HepG2 (cell line): Measurements from ENCODE around the gene IKZF4. TPM values are rescaled to one million over a fixed set of nuclear protein-coding genes. Genes with fewer than 3 reads are reported as not detected.

Source experiments
- AGO1 ChIP-seq: fragments of 200-400 bp; formaldehyde crosslinking; IDR thresholded peaks from 2 replicates; pipeline ENCODE4 v1.6.1; 2017; ENCODE audit warnings: mild to moderate bottlenecking, low read depth, low read length, moderate library complexity; ENCODE audit not compliant: poor library complexity, severe bottlenecking
- GATAD1 ChIP-seq: IDR thresholded peaks from 2 replicates; pipeline ENCODE4 v1.6.1; 2016; ENCODE audit warnings: missing genetic modification reagents, missing compliant biosample characterization
- HMGA1 ChIP-seq: sonication (generic); formaldehyde crosslinking; conservative IDR thresholded peaks from 2 replicates; pipeline ENCODE4 v1.4.0; 2020; ENCODE audit warnings: missing genetic modification reagents
- MIER2 ChIP-seq: IDR thresholded peaks from 2 replicates; pipeline ENCODE4 v1.6.1; 2016; ENCODE audit warnings: missing biosample characterization, missing genetic modification reagents
- MTA1 ChIP-seq: sonication (generic); formaldehyde crosslinking; IDR thresholded peaks from 2 replicates; pipeline ENCODE4 v1.4.0; 2020; ENCODE audit warnings: missing genetic modification reagents, mild to moderate bottlenecking, borderline replicate concordance
- NR2F6 ChIP-seq, 2 experiments: IDR thresholded peaks; 2 replicates each; pipeline ENCODE4 v1.6.1; 2016; ENCODE audit warnings: antibody characterized with exemption in 1 of 2, mild to moderate bottlenecking in 1 of 2
- PCBP1 ChIP-seq: fragments of 200-400 bp; formaldehyde crosslinking; IDR thresholded peaks from 2 replicates; pipeline ENCODE4 v1.6.1; 2017; ENCODE audit warnings: mild to moderate bottlenecking, low read depth, low read length, borderline replicate concordance
- PHF5A ChIP-seq: IDR thresholded peaks from one replicate; pipeline ENCODE4 v1.6.1; 2018; ENCODE audit warnings: low read depth, missing genetic modification reagents; ENCODE audit not compliant: unreplicated experiment
- RXRB ChIP-seq: IDR thresholded peaks from 2 replicates; pipeline ENCODE4 v1.6.1; 2016; ENCODE audit warnings: borderline replicate concordance, missing genetic modification reagents, missing compliant biosample characterization
- SOX13 ChIP-seq, 3 experiments: fragments of 450-650 bp in 1 of 3; sonication (generic) in 1 of 3; formaldehyde crosslinking in 1 of 3; IDR thresholded peaks in 2 of 3; conservative IDR thresholded peaks in 1 of 3; 2 replicates each; pipeline versions ENCODE4 v1.5.0 to v1.6.1; 2016 to 2020; ENCODE audit warnings: antibody characterized with exemption in 1 of 3, mild to moderate bottlenecking in 1 of 3, missing compliant biosample characterization in 1 of 3, missing genetic modification reagents in 1 of 3, moderate library complexity in 1 of 3
- SP140L ChIP-seq: sonication (generic); formaldehyde crosslinking; IDR thresholded peaks from 2 replicates; pipeline ENCODE4 v1.4.0; 2020; ENCODE audit warnings: missing genetic modification reagents, borderline replicate concordance
- SPEN ChIP-seq: sonication (generic); formaldehyde crosslinking; IDR thresholded peaks from 2 replicates; pipeline ENCODE4 v1.5.1; 2020; ENCODE audit warnings: low read depth, mild to moderate bottlenecking, missing genetic modification reagents
- TAF1 ChIP-seq: sonication (generic); formaldehyde crosslinking; IDR thresholded peaks from 2 replicates; pipeline ENCODE4 v1.4.0; 2020; ENCODE audit warnings: missing genetic modification reagents
- TARDBP ChIP-seq: sonication (generic); formaldehyde crosslinking; IDR thresholded peaks from 2 replicates; pipeline ENCODE4 v1.8.0; 2022; ENCODE audit warnings: mild to moderate bottlenecking, missing genetic modification reagents
- TBX2 ChIP-seq: sonication (generic); formaldehyde crosslinking; IDR thresholded peaks from 2 replicates; pipeline ENCODE4 v1.5.0; 2020; ENCODE audit warnings: missing genetic modification reagents, mild to moderate bottlenecking, borderline replicate concordance
- TFE3 ChIP-seq: IDR thresholded peaks from 2 replicates; pipeline ENCODE4 v1.6.1; 2016
- TOPORS ChIP-seq: sonication (generic); formaldehyde crosslinking; IDR thresholded peaks from 2 replicates; pipeline ENCODE4 v1.8.0; 2023; ENCODE audit warnings: mild to moderate bottlenecking, missing genetic modification reagents
- ZBTB1 ChIP-seq: sonication (generic); formaldehyde crosslinking; IDR thresholded peaks from 2 replicates; pipeline ENCODE4 v1.4.0; 2020; ENCODE audit warnings: missing genetic modification reagents, borderline replicate concordance
- ZBTB38 ChIP-seq: sonication (generic); formaldehyde crosslinking; IDR thresholded peaks from 2 replicates; pipeline ENCODE4 v1.5.1; 2020; ENCODE audit warnings: mild to moderate bottlenecking, missing genetic modification reagents
- ZBTB7A ChIP-seq: sonication (generic); formaldehyde crosslinking; IDR thresholded peaks from 2 replicates; pipeline ENCODE4 v1.8.0; 2022; ENCODE audit warnings: mild to moderate bottlenecking, missing genetic modification reagents
- ZNF121 ChIP-seq: sonication (generic); formaldehyde crosslinking; IDR thresholded peaks from 2 replicates; pipeline ENCODE4 v1.5.0; 2020; ENCODE audit warnings: mild to moderate bottlenecking, missing genetic modification reagents
- ZNF260 ChIP-seq: sonication (generic); formaldehyde crosslinking; IDR thresholded peaks from 2 replicates; pipeline ENCODE4 v1.4.0; 2020; ENCODE audit warnings: missing genetic modification reagents, low read depth, mild to moderate bottlenecking, borderline replicate concordance
- ZNF33A ChIP-seq: sonication (generic); formaldehyde crosslinking; IDR thresholded peaks from 2 replicates; pipeline ENCODE4 v1.5.1; 2020; ENCODE audit warnings: missing genetic modification reagents, mild to moderate bottlenecking, moderate library complexity, borderline replicate concordance
- ZNF546 ChIP-seq: sonication (generic); formaldehyde crosslinking; conservative IDR thresholded peaks from 2 replicates; pipeline ENCODE4 v1.8.1; 2023; ENCODE audit warnings: mild to moderate bottlenecking, missing genetic modification reagents
- polyA plus RNA-seq, 8 experiments: library from polyadenylated mRNA; depleted of rRNA in 3 of 8; stranded (reverse) in 7 of 8; unstranded in 1 of 8; fragments of >200 nt; fragmentation: Illumina TruSeq in 4 of 8; extraction: Trizol in 4 of 8; gene quantifications; 2 replicates each; pipeline versions ENCODE4 v1.2.1 to v1.2.3, GENCODE V29; 2011 to 2016; ENCODE audit warnings: low read depth in 4 of 8, missing spikeins in 1 of 8, mixed read lengths in 1 of 8; ENCODE audit not compliant: insufficient read depth in 1 of 8
- total RNA-seq, 5 experiments: library from RNA; depleted of rRNA; stranded (reverse); fragments of >200 nt; fragmentation: Illumina TruSeq; extraction: Trizol; gene quantifications; 2 replicates each; pipeline ENCODE4 v1.2.3, GENCODE V29; 2016; ENCODE audit warnings: low read depth in 1 of 5
- TF ChIP-seq, protein P1 (sequence below): sonication (generic); formaldehyde crosslinking; IDR thresholded peaks from 2 replicates; pipeline ENCODE4 v1.4.0; 2020; ENCODE audit warnings: mild to moderate bottlenecking, low read depth, missing genetic modification reagents
- TF ChIP-seq, protein P2 (sequence below): fragments of 450-650 bp; IDR thresholded peaks from 2 replicates; pipeline ENCODE4 v1.6.1; 2017; ENCODE audit warnings: mild to moderate bottlenecking

The IKZF4 gene
- total and polyA plus RNA-seq, 2 of the 13 experiments (the other 11 are each of a cell fraction or from before 2014, with no cell fraction given) = 0.58 to 2.2 TPM

- TF ChIP-seq TOPORS (CRISPR knock-in tag) (no peak), ZNF260 (CRISPR knock-in tag) (no peak), RXRB (CRISPR knock-in tag) (peak; percentile 92), ZNF546 (peak; percentile 74), HMGA1 (no peak), NR2F6 (IDR thresholded peaks at IDR 0.05) (peak; percentile 67; the same call in 1 of the 2 replicates), NR2F6 (CRISPR knock-in tag; IDR thresholded peaks at IDR 0.05) (peak; percentile 82), MIER2 (peak; percentile 69; the same call in 1 of the 2 replicates), MTA1 (CRISPR knock-in tag) (no peak), SPEN (peak; percentile 68; the same call in 1 of the 2 replicates), GATAD1 (no peak), PCBP1 (no peak), PHF5A (CRISPR knock-in tag) (no peak), TFE3 (CRISPR knock-in tag) (peak; percentile 54; the same call in 1 of the 2 replicates), ZNF121 (0 out of 2 replicates have a peak, but pooled peaks have one; percentile 32), ZBTB1 (CRISPR knock-in tag) (no peak), ZNF33A (CRISPR knock-in tag) (no peak), TBX2 (CRISPR knock-in tag) (peak; percentile 70), ZBTB38 (CRISPR knock-in tag) (no peak), TARDBP (CRISPR knock-in tag) (peak; percentile 66; the same call in 1 of the 2 replicates), SP140L (CRISPR knock-in tag) (no peak), TAF1 (CRISPR knock-in tag) (no peak), ZBTB7A (CRISPR knock-in tag) (peak; percentile 57; the same call in 1 of the 2 replicates), SOX13 (IDR thresholded peaks at IDR 0.05) (no peak), SOX13 (CRISPR knock-in tag; conservative IDR thresholded peaks at IDR 0.05 in 1 of 2, IDR thresholded peaks at IDR 0.05 in 1 of 2) (peak in 1 of 2 experiments; percentile 81; a peak in 2 of 4 replicates), AGO1 (no peak)
- TF ChIP-seq, protein P1, sequence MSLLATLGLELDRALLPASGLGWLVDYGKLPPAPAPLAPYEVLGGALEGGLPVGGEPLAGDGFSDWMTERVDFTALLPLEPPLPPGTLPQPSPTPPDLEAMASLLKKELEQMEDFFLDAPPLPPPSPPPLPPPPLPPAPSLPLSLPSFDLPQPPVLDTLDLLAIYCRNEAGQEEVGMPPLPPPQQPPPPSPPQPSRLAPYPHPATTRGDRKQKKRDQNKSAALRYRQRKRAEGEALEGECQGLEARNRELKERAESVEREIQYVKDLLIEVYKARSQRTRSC (CRISPR knock-in tag) = no peak
- TF ChIP-seq, protein P2, sequence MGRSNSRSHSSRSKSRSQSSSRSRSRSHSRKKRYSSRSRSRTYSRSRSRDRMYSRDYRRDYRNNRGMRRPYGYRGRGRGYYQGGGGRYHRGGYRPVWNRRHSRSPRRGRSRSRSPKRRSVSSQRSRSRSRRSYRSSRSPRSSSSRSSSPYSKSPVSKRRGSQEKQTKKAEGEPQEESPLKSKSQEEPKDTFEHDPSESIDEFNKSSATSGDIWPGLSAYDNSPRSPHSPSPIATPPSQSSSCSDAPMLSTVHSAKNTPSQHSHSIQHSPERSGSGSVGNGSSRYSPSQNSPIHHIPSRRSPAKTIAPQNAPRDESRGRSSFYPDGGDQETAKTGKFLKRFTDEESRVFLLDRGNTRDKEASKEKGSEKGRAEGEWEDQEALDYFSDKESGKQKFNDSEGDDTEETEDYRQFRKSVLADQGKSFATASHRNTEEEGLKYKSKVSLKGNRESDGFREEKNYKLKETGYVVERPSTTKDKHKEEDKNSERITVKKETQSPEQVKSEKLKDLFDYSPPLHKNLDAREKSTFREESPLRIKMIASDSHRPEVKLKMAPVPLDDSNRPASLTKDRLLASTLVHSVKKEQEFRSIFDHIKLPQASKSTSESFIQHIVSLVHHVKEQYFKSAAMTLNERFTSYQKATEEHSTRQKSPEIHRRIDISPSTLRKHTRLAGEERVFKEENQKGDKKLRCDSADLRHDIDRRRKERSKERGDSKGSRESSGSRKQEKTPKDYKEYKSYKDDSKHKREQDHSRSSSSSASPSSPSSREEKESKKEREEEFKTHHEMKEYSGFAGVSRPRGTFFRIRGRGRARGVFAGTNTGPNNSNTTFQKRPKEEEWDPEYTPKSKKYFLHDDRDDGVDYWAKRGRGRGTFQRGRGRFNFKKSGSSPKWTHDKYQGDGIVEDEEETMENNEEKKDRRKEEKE = no peak
Observed at GRCh38 chr12:56080556-56081138, 59.8 kb downstream of the IKZF4 start (continued).
